OCI-LY7 (cell line): ENCODE measurements around the gene C11orf42.

Experiments
- CTCF ChIP-seq: fragments of 200-600 bp; sonication (generic); conservative IDR thresholded peaks from 2 replicates; pipeline ENCODE4 v1.5.1; 2014; ENCODE audit warnings: mild to moderate bottlenecking, antibody characterized with exemption, low read length, moderate library complexity, mixed read lengths
- EZH2phosphoT487 ChIP-seq: fragments of 200-600 bp; sonication (generic); IDR thresholded peaks from 2 replicates; pipeline ENCODE4 v1.6.1; 2018; ENCODE audit warnings: low read depth, borderline replicate concordance, mild to moderate bottlenecking, mixed run types, antibody characterized with exemption, low read length, moderate library complexity, mixed read lengths

GRCh38 chr11:6241316-6241715 lies 36.0 kb downstream of the C11orf42 start:
- no peak for TF ChIP-seq CTCF
- no peak for TF ChIP-seq EZH2phosphoT487
